ENCODE results near the gene ZNF710.
A peak's percentile ranks its signal among the peaks of the same experiment; 100 is the strongest.

ZNF710 gene

DNA sequence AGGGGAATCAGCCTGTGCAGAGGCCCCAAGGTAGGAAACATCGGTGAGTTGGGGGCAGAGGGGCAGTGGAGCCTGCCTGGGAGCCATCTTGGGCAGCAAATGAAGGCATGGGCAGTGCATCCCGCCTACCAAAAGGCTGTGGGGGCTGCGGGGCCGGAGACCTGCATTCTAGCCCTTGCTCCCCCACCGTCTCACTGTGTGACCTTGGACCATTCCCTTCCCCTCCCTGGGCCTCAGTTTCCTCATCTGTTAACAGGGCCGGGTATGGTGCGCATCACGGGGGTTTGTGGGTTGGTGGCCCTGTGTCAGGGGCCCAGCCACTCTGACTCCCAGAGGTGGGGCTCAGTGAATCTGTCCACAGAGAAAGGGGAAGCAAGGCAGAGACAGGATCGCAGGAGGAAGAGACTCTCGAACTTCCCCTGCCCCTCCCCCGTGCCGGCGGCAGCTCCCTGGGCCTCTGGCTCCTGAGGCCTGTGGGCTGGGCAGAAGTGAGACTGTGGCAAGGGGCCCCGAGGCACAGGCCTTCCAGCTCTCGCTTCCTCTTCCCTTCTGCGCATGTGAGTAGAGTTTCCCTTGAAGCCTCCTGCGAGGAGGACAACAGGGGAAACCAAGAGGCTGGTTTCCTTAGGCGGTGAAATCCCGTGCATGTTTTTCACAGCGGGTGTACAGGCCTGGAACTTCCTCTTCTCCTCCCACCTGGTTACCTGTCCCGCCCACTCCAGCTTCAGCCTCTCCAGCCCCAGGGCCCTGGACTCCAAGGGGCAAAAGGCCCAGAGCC lies 58.3 kb downstream of the ZNF710 start:
- no peak overlapping the region for H3K27ac ChIP-seq
- H3K36me3 ChIP-seq, result no peaks in the 10 kb centered on the region
- intact Hi-C loops (cut with DNase I; ENCODE audit: low total_unique reads), result no loop called here
- no peaks in the 10 kb centered on the region for H3K9me3 ChIP-seq
- no peak overlapping the region for H3K4me3 ChIP-seq
- H3K4me1 ChIP-seq, result peaks cover 0 to 41% (median 17%) of the 10 kb centered on the region in 4 donors
- peak; percentile 72 to 86 for DNase-seq
- TF ChIP-seq, protein P1, sequence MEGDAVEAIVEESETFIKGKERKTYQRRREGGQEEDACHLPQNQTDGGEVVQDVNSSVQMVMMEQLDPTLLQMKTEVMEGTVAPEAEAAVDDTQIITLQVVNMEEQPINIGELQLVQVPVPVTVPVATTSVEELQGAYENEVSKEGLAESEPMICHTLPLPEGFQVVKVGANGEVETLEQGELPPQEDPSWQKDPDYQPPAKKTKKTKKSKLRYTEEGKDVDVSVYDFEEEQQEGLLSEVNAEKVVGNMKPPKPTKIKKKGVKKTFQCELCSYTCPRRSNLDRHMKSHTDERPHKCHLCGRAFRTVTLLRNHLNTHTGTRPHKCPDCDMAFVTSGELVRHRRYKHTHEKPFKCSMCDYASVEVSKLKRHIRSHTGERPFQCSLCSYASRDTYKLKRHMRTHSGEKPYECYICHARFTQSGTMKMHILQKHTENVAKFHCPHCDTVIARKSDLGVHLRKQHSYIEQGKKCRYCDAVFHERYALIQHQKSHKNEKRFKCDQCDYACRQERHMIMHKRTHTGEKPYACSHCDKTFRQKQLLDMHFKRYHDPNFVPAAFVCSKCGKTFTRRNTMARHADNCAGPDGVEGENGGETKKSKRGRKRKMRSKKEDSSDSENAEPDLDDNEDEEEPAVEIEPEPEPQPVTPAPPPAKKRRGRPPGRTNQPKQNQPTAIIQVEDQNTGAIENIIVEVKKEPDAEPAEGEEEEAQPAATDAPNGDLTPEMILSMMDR (IDR thresholded peaks at IDR 0.05), result no peak
- H3K27me3 ChIP-seq, result no peaks in the 10 kb centered on the region

DNA sequence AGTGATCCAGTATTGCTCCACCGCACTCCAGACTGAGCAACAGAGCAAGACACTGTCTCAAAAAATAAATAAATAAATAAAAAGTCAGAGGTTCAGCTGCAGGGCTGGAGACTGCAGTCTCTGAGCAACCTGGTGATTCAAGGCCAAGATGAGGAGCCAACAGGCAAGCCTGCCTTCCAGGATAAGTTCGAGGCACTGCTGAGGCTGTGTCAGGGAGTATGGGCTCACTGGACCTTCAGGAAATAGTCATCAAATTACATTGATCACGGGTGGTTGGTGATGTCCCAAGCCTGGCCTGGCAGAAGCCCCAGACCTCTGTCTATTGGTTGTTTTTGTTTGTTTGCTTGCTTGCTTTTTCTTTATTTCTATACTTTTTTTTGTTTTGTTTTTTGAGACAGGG lies 59.7 kb downstream of the ZNF710 start:
- TF ChIP-seq, protein P1 (IDR thresholded peaks at IDR 0.05), result no peak
- Histone ChIP-seq H3K4me3 (no peak overlapping the region), H3K36me3 (no peaks in the 10 kb centered on the region), H3K27ac (no peak overlapping the region), H3K27me3 (no peaks in the 10 kb centered on the region), H3K4me1 (peaks cover 0 to 49% (median 30%) of the 10 kb centered on the region in 4 donors), H3K9me3 (no peaks in the 10 kb centered on the region)
- DNase-seq, result no peak
- intact Hi-C loops (cut with DNase I; ENCODE audit: low total_unique reads), result loop anchor here (10.0 kb wide), 1 partner anchor 56 kb away; the partner anchor contains the start of gene ZNF710

DNA sequence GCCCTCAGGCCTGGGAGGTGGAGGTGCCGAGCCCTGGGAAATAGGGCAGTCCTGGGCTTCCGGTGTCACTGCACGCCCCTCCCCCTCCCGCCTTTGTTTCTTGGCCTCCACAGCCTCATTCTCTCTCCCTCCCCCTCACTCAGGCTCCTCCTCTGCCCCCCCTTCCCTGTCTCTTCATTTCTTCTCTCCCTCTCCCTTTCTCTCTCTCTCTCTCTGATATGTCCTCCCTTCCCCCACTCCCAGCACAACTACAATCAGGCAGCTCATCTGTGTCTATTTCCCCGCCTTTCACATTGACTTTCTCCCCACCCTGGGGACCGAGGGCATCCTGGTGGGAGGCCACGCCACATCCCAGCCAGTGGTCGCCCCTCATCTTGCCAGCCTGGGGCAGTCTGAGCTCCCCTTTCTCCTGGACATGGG lies 60.9 kb downstream of the ZNF710 start:
- H3K4me1 ChIP-seq, result peaks cover 0 to 49% (median 30%) of the 10 kb centered on the region in 4 donors

DNA sequence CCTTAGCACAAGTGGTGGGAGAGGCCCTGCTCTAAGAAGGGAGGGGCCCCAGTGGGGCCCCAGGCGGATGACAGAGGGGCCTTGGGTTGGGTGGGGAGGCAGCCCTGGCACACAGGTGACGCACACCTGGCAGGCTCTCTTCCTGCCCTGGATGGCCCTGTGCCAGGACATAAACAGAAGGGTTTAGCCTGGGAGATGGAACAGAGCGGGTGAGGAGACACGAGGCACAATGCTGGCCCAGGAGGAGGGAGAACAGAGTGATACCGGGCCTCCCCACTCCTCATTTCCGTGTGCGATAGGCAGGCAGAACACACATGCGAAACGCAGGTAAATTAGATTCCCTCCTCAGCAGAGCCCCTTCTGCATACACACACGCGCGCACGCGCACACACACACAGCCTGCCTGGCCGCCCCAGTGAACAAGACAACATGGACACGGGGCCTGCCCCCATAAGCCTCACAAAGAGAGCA lies 61.4 kb downstream of the ZNF710 start:
- no peaks in the 10 kb centered on the region for H3K27me3 ChIP-seq
- H3K4me1 ChIP-seq, result peaks cover 0 to 49% (median 30%) of the 10 kb centered on the region in 4 donors
- intact Hi-C loops (cut with DNase I; ENCODE audit: low total_unique reads), result loop anchor here (10.0 kb wide), 1 partner anchor 58 kb away; the partner anchor contains the start of gene ZNF710
- H3K4me3 ChIP-seq, result no peak overlapping the region
- H3K27ac ChIP-seq, result peak overlapping the region; percentile 25 to 32
- no peaks in the 10 kb centered on the region for H3K9me3 ChIP-seq
- DNase-seq, result no peak
- peaks cover 0 to 10% (median 6%) of the 10 kb centered on the region in 3 donors for H3K36me3 ChIP-seq
- TF ChIP-seq, protein P1 (IDR thresholded peaks at IDR 0.05), result no peak

More for the DNA sequence above, 60.9 kb downstream of the ZNF710 start:
- Histone ChIP-seq H3K36me3 (peaks cover 0 to 5% (median 2%) of the 10 kb centered on the region in 3 donors), H3K9me3 (no peaks in the 10 kb centered on the region), H3K27ac (no peak overlapping the region), H3K4me3 (no peak overlapping the region), H3K27me3 (no peaks in the 10 kb centered on the region)
- DNase-seq, result no peak
- intact Hi-C loops (cut with DNase I; ENCODE audit: low total_unique reads), result loop anchor here (10.0 kb wide), 1 partner anchor 57 kb away; the partner anchor contains the start of gene ZNF710
- TF ChIP-seq, protein P1 (IDR thresholded peaks at IDR 0.05), result no peak

DNA sequence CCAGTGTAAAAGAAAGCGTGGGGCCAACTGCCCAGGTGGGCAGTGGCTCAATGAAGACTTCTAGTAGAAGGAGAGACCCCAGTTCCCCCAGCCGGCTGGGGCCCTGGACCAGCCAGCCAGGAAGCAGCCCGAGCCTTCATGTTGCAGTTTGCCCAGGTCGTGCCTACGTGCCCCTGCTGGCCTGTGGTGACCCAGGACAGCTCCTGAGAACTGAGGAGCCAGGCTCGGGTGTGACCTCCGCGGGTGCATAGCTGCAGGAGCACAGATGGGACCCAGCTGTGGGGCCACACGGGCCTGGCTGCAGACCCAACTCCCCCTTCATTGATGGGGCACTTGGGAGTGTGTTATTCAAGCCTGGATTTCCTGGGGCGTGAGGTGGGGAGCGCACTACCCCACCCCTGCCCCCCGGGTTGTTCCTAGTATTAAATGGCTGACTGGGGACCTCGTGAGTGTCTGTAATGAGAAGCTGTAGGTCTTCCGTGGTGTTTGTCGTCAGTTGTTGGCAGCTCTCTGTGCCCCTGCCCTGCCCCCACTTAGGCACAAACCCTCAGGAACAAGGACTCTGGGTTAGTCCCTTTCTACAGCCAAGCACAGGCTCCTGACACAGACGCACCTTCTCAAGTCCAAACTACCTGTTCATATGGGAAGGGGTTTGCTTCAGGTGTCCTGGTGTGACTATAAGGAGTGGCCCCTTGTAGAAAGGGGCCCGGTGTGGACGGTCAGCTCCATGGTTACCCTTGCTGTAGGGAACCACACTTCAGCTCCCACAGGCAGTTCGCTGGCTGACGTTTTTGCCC lies 62.0 kb downstream of the ZNF710 start:
- Histone ChIP-seq H3K36me3 (peaks cover 3 to 16% (median 13%) of the 10 kb centered on the region in 3 donors), H3K27ac (peak overlapping the region; percentile 32 to 44), H3K4me1 (peaks cover 0 to 49% (median 30%) of the 10 kb centered on the region in 4 donors), H3K27me3 (no peaks in the 10 kb centered on the region), H3K4me3 (no peak overlapping the region), H3K9me3 (no peaks in the 10 kb centered on the region)
- no peak for DNase-seq
- intact Hi-C loops (cut with DNase I; ENCODE audit: low total_unique reads), result loop anchor here (10.0 kb wide), 1 partner anchor 58 kb away; the partner anchor contains the start of gene ZNF710
- TF ChIP-seq, protein P1 (IDR thresholded peaks at IDR 0.05), result no peak
